HepG2 (cell line): Measurements from ENCODE around the gene ACP2. TPM values are rescaled to one million over a fixed set of nuclear protein-coding genes. Genes with fewer than 3 reads are reported as not detected.
A peak's percentile ranks its signal among the peaks of the same experiment; 100 is the strongest.

Source experiments
- BORCS8-MEF2B ChIP-seq: sonication (generic); formaldehyde crosslinking; IDR thresholded peaks from 2 replicates; pipeline ENCODE4 v1.8.0; 2022; ENCODE audit warnings: mild to moderate bottlenecking, missing genetic modification reagents
- CEBPB ChIP-seq: IDR thresholded peaks from 2 replicates; pipeline ENCODE4 v1.6.1; 2011; ENCODE audit warnings: low read depth, low read length, improper control_type of control experiment, borderline replicate concordance
- CEBPG ChIP-seq: IDR thresholded peaks from 2 replicates; pipeline ENCODE4 v1.6.1; 2016
- E2F5 ChIP-seq: sonication (generic); formaldehyde crosslinking; conservative IDR thresholded peaks from 2 replicates; pipeline ENCODE4 v1.4.0; 2020; ENCODE audit warnings: missing genetic modification reagents
- HCFC1 ChIP-seq: fragments of 150-350 bp; IDR thresholded peaks from 2 replicates; pipeline ENCODE4 v1.6.1; 2014; ENCODE audit warnings: low read depth, low read length
- IRF1 ChIP-seq: sonication (generic); formaldehyde crosslinking; IDR thresholded peaks from 2 replicates; pipeline ENCODE4 v1.4.0; 2020; ENCODE audit warnings: low read depth, mild to moderate bottlenecking, missing genetic modification reagents
- KMT2A ChIP-seq: sonication (generic); formaldehyde crosslinking; IDR thresholded peaks from 2 replicates; pipeline ENCODE4 v1.4.0; 2020; ENCODE audit warnings: missing genetic modification reagents
- MAFF ChIP-seq: IDR thresholded peaks from 2 replicates; pipeline ENCODE4 v1.6.1; 2011; ENCODE audit warnings: low read depth, low read length, improper control_type of control experiment
- MBNL3 ChIP-seq: fragments of 250-450 bp; sonication (Bioruptor Pico); conservative IDR thresholded peaks from 2 replicates; pipeline ENCODE4 v1.8.0; 2022; ENCODE audit warnings: mild to moderate bottlenecking, inconsistent platforms
- MED1 ChIP-seq: sonication (generic); formaldehyde crosslinking; IDR thresholded peaks from 2 replicates; pipeline ENCODE4 v1.4.0; 2020; ENCODE audit warnings: missing genetic modification reagents
- PAX8 ChIP-seq: sonication (generic); formaldehyde crosslinking; IDR thresholded peaks from 2 replicates; pipeline ENCODE4 v1.8.0; 2022; ENCODE audit warnings: mild to moderate bottlenecking, missing genetic modification reagents, borderline replicate concordance
- PHF20 ChIP-seq: sonication (generic); formaldehyde crosslinking; IDR thresholded peaks from 2 replicates; pipeline ENCODE4 v1.5.0; 2020; ENCODE audit warnings: mild to moderate bottlenecking, missing genetic modification reagents
- PLRG1 ChIP-seq: fragments of 450-650 bp; conservative IDR thresholded peaks from 2 replicates; pipeline ENCODE4 v1.6.1; 2016
- SRSF1 ChIP-seq: fragments of 200-400 bp; formaldehyde crosslinking; optimal IDR thresholded peaks from 2 replicates; pipeline ENCODE3; 2017; ENCODE audit warnings: mild to moderate bottlenecking, low read depth, low read length, moderate library complexity
- SRSF9 ChIP-seq: fragments of 200-400 bp; formaldehyde crosslinking; IDR thresholded peaks from 2 replicates; pipeline ENCODE4 v1.6.1; 2018; ENCODE audit warnings: borderline replicate concordance, mild to moderate bottlenecking, low read depth, low read length; ENCODE audit not compliant: insufficient read depth, poor library complexity, severe bottlenecking
- TAF1 ChIP-seq: sonication (generic); formaldehyde crosslinking; IDR thresholded peaks from 2 replicates; pipeline ENCODE4 v1.4.0; 2020; ENCODE audit warnings: missing genetic modification reagents
- TBX3 ChIP-seq: fragments of 450-650 bp; IDR thresholded peaks from 2 replicates; pipeline ENCODE4 v1.6.1; 2017; ENCODE audit warnings: antibody characterized with exemption, mild to moderate bottlenecking, inconsistent platforms, borderline replicate concordance
- ZBTB26 ChIP-seq: IDR thresholded peaks from 2 replicates; pipeline ENCODE4 v1.6.1; 2016; ENCODE audit warnings: missing compliant biosample characterization, missing genetic modification reagents, borderline replicate concordance
- ZHX1 ChIP-seq: sonication (generic); formaldehyde crosslinking; IDR thresholded peaks from 2 replicates; pipeline ENCODE4 v1.8.1; 2022; ENCODE audit warnings: low read depth, mild to moderate bottlenecking, missing genetic modification reagents
- ZMYM4 ChIP-seq: sonication (generic); formaldehyde crosslinking; IDR thresholded peaks from 2 replicates; pipeline ENCODE4 v1.8.1; 2023; ENCODE audit warnings: mild to moderate bottlenecking, missing genetic modification reagents
- ZNF263 ChIP-seq: sonication (generic); formaldehyde crosslinking; IDR thresholded peaks from 2 replicates; pipeline ENCODE4 v1.4.0; 2020; ENCODE audit warnings: missing genetic modification reagents
- ZNF510 ChIP-seq: sonication (generic); formaldehyde crosslinking; IDR thresholded peaks from 2 replicates; pipeline ENCODE4 v1.4.0; 2020; ENCODE audit warnings: low read depth, mild to moderate bottlenecking, missing genetic modification reagents
- ZNF570 ChIP-seq: sonication (generic); formaldehyde crosslinking; IDR thresholded peaks from 2 replicates; pipeline ENCODE4 v1.4.0; 2020; ENCODE audit warnings: mild to moderate bottlenecking, missing genetic modification reagents, borderline replicate concordance
- ZNF7 ChIP-seq: IDR thresholded peaks from 2 replicates; pipeline ENCODE4 v1.6.1; 2016; ENCODE audit warnings: missing biosample characterization, missing genetic modification reagents
- ZSCAN21 ChIP-seq: sonication (generic); formaldehyde crosslinking; IDR thresholded peaks from 2 replicates; pipeline ENCODE4 v1.8.0; 2022; ENCODE audit warnings: mild to moderate bottlenecking, missing genetic modification reagents, moderate library complexity, borderline replicate concordance
- ZSCAN31 ChIP-seq: sonication (generic); formaldehyde crosslinking; IDR thresholded peaks from 2 replicates; pipeline ENCODE4 v1.5.0; 2020; ENCODE audit warnings: low read depth, mild to moderate bottlenecking, missing genetic modification reagents
- polyA plus RNA-seq, 8 experiments: library from polyadenylated mRNA; depleted of rRNA in 3 of 8; stranded (reverse) in 7 of 8; unstranded in 1 of 8; fragments of >200 nt; fragmentation: Illumina TruSeq in 4 of 8; extraction: Trizol in 4 of 8; gene quantifications; 2 replicates each; pipeline versions ENCODE4 v1.2.1 to v1.2.3, GENCODE V29; 2011 to 2016; ENCODE audit warnings: low read depth in 4 of 8, missing spikeins in 1 of 8, mixed read lengths in 1 of 8; ENCODE audit not compliant: insufficient read depth in 1 of 8
- total RNA-seq, 5 experiments: library from RNA; depleted of rRNA; stranded (reverse); fragments of >200 nt; fragmentation: Illumina TruSeq; extraction: Trizol; gene quantifications; 2 replicates each; pipeline ENCODE4 v1.2.3, GENCODE V29; 2016; ENCODE audit warnings: low read depth in 1 of 5

Gene ACP2
- total and polyA plus RNA-seq, 2 of the 13 experiments (the other 11 are each of a cell fraction or from before 2014, with no cell fraction given): 17.7 to 20.2 TPM

- TF ChIP-seq TAF1 (CRISPR knock-in tag): peak; percentile 27; the same call in 1 of the 2 replicates
- TF ChIP-seq E2F5 (CRISPR knock-in tag): no peak
- TF ChIP-seq SRSF9: no peak
- no peak for TF ChIP-seq IRF1 (CRISPR knock-in tag)
- no peak for TF ChIP-seq KMT2A
- TF ChIP-seq ZNF263 (CRISPR knock-in tag): peak; percentile 74; the same call in 1 of the 2 replicates
- peak; percentile 59 for TF ChIP-seq ZBTB26
- no peak for TF ChIP-seq ZNF7 (CRISPR knock-in tag)
- TF ChIP-seq SRSF1: peak; percentile 37
- no peak; the same call in 1 of the 2 replicates for TF ChIP-seq BORCS8-MEF2B
- TF ChIP-seq PHF20 (CRISPR knock-in tag): no peak
- TF ChIP-seq MAFF: no peak
- TF ChIP-seq ZMYM4 (CRISPR knock-in tag): peak; percentile 78; the same call in 1 of the 2 replicates
- peak; percentile 95 for TF ChIP-seq CEBPB
- TF ChIP-seq ZHX1: peak; percentile 85; the same call in 1 of the 2 replicates
- TF ChIP-seq TBX3: no peak
- TF ChIP-seq PLRG1: no peak
- no peak for TF ChIP-seq PAX8
- TF ChIP-seq CEBPG (CRISPR knock-in tag): peak; percentile 98
- TF ChIP-seq ZSCAN31: no peak
- no peak for TF ChIP-seq HCFC1
- no peak for TF ChIP-seq MBNL3
- TF ChIP-seq ZNF570 (CRISPR knock-in tag): no peak
- TF ChIP-seq MED1 (CRISPR knock-in tag): peak; percentile 62; the same call in 1 of the 2 replicates
- no peak for TF ChIP-seq ZNF510 (CRISPR knock-in tag)
- TF ChIP-seq ZSCAN21 (CRISPR knock-in tag): peak; percentile 82; the same call in 1 of the 2 replicates
These were observed 9.1 kb upstream of the ACP2 start, which contains the start of gene NR1H3 (continued) for GRCh38 chr11:47257517-47258316.
